Activated T-cell treated with anti-CD3 and anti-CD28 coated beads, Interleukin-2, amount 50 U/mL, for 24 hours (primary cell): ENCODE measurements around the gene SDHAF3.

ENCODE experiments used
- DNase-seq: peaks from one replicate; pipeline ENCODE4 v3.0.0-alpha.2; 2020
- H3K27ac Mint-ChIP-seq: 2 replicates; pipeline ENCODE4 v1.8.0; 2020; ENCODE audit warnings: mild to moderate bottlenecking, mixed read lengths
- H3K27me3 Mint-ChIP-seq: 2 replicates; pipeline ENCODE4 v1.8.0; 2020; ENCODE audit warnings: mixed read lengths
- H3K36me3 Mint-ChIP-seq: 2 replicates; pipeline ENCODE4 v1.8.0; 2020; ENCODE audit warnings: low read depth, mixed read lengths
- H3K4me1 Mint-ChIP-seq: 2 replicates; pipeline ENCODE4 v1.8.0; 2020; ENCODE audit warnings: low read depth, mixed read lengths
- H3K4me3 Mint-ChIP-seq: 2 replicates; pipeline ENCODE4 v1.8.0; 2020; ENCODE audit warnings: mild to moderate bottlenecking, moderate library complexity, mixed read lengths
- H3K9me3 Mint-ChIP-seq: 2 replicates; pipeline ENCODE4 v1.8.0; 2020; ENCODE audit warnings: mixed read lengths

SDHAF3 gene

DNA sequence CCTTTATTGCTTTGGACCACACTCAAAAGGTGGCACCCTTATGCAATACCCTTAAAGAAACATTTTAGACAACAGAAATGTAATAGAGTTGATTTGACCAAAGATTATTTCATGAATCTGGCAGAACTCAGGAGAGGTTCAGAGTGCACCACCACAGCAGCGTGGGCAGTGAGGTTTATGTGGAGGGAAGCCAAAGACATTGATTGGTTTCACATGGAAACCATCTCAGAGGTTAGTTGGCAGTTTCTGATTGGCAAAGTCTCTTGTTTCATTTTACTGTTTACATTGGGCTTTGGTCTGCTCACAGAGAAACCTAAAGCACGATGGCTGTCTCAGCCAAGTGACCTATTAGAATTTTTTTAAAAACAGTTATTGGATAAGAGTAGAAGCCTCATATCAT is 101.3 kb downstream of the SDHAF3 start:
- Mint-ChIP-seq H3K4me1 (no peaks in the 10 kb centered on the region), H3K4me3 (no peak overlapping the region), H3K9me3 (peaks cover 4% of the 10 kb centered on the region), H3K27me3 (peaks cover 33% of the 10 kb centered on the region), H3K27ac (no peak overlapping the region), H3K36me3 (no peaks in the 10 kb centered on the region)
- DNase-seq: no peak

DNA sequence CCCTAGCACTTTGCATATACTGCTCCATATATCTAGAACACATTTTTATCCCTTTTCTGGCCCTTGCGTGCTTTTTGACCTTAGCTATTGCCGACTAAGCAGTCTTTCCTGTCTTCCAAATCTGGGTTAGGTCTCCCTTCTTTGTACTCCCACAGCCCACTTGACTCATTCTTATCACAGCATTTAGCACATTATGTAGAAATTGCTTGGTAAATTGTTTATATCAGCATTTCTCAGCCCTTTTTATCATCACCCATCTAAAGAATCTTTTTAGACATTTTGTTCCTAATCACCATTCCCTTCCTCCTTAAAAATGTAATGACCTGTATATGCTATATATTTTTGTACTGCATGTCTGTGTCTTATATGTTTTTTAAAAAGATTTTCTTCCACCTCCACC is 101.7 kb downstream of the SDHAF3 start:
- H3K27ac Mint-ChIP-seq: no peak overlapping the region
- peaks cover 4% of the 10 kb centered on the region for H3K9me3 Mint-ChIP-seq

DNA sequence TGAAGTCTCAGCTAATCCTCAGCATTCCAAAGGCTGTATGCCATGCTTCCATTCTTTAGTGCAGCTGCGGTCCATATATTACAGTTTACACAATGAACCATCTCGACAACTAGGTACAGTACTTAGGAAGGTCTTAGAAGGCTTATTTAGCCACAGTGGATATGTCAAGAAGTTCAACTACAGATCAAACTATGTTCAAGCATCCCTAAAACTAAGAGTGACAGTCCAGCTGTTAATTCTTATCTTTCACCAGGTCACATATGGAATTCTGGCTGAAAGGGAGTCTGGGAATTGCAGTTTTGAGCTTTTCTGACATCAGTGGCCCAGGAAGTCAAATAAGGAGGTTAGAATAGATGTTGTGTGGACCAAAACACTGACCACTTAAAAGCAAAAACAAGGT is 106.8 kb downstream of the SDHAF3 start:
- H3K36me3 Mint-ChIP-seq: no peaks in the 10 kb centered on the region
- no peaks in the 10 kb centered on the region for H3K4me1 Mint-ChIP-seq
- peaks cover 33% of the 10 kb centered on the region for H3K27me3 Mint-ChIP-seq
- no peak overlapping the region for H3K27ac Mint-ChIP-seq
- no peak overlapping the region for H3K4me3 Mint-ChIP-seq
- no peak for DNase-seq
- H3K9me3 Mint-ChIP-seq: peaks cover 2% of the 10 kb centered on the region

More for the DNA sequence above, 101.7 kb downstream of the SDHAF3 start:
- no peaks in the 10 kb centered on the region for H3K4me1 Mint-ChIP-seq
- no peaks in the 10 kb centered on the region for H3K36me3 Mint-ChIP-seq
- H3K4me3 Mint-ChIP-seq: no peak overlapping the region
- H3K27me3 Mint-ChIP-seq: peaks cover 33% of the 10 kb centered on the region
- DNase-seq: no peak

DNA sequence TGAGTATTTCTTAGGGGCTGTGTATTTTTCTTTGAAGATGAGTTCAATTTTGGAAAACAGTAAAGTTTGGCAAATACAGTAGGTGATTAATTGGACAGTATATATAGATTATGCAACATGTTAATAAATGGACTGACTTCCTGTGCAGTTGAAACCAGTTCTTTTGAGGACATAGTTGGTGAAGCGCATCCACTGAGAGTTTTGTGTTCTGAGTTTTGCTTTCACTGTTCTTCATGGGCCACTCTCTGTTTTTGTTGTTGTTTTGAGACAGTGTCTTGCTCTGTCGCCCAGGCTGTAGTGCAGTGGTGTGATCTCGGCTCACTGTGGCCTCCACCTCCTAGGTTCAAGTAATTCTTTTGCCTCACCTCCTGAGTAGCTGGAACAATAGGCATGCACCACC is 109.0 kb downstream of the SDHAF3 start:
- Mint-ChIP-seq H3K4me1 (no peaks in the 10 kb centered on the region), H3K9me3 (no peaks in the 10 kb centered on the region), H3K27ac (no peak overlapping the region), H3K4me3 (no peak overlapping the region), H3K27me3 (peaks cover 30% of the 10 kb centered on the region), H3K36me3 (no peaks in the 10 kb centered on the region)
- no peak for DNase-seq
